ENCODE results near the gene CSH1. TPM values are rescaled to one million over a fixed set of nuclear protein-coding genes. Genes with fewer than 3 reads are reported as not detected.

Gene CSH1
- total and polyA plus RNA-seq, 2 donors (not counting 3 experiments of a cell fraction or from before 2014, with no cell fraction given), result not detected

DNA sequence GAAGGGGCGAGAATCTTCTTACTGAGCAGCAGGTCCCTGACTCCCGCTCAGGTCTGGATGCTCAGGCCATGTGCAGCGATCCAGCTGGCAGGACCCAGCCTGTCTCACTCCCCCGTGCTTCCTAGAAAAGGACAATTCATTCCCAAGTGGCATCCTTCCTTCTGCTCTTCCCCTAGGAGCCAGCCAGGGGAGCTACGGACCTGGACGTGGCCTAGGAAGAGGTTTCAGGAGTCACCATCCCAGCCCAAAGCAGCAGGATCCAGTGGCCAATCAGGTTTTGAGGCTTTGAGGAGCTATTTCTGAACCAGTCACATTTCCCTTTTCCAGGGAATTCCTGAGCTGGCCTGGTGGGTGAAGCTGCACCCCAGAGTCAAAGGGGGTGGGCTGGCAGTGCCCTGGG, 43.5 kb upstream of the CSH1 start:
- intact Hi-C loops (cut with micrococcal nuclease) (no loop called here), dilution Hi-C loops (cut with MboI; ENCODE audit: extremely low pct_ligation_motif_present, low sequenced_read_pairs) (no loop called here)
- no TSS peak for BruUV-seq (replicated peaks)
- Histone ChIP-seq H3K9me3 (replicated peaks; ENCODE audit: control insufficient read depth, insufficient read depth, low read length) (no peaks in the 10 kb centered on the region), H2AFZ (ENCODE audit: low read depth, low read length) (no peak overlapping the region), H3K27ac (ENCODE audit: insufficient read depth, low read depth, low read length) (no peak overlapping the region), H3K4me2 (ENCODE audit: insufficient read depth, low read length) (no peak overlapping the region), H3K9me1 (replicated peaks; ENCODE audit: control insufficient read depth, extremely low read depth, insufficient read depth, low read length) (no peaks in the 10 kb centered on the region), H3K27me3 (ENCODE audit: control insufficient read depth in 2 of 2, insufficient read depth in 2 of 2, low read length in 2 of 2) (no peaks in the 10 kb centered on the region), H3K36me3 (ENCODE audit: control insufficient read depth in 2 of 2, extremely low read depth in 1 of 2, insufficient read depth in 2 of 2, low read length in 2 of 2) (no peaks in the 10 kb centered on the region), H3K79me2 (ENCODE audit: control insufficient read depth, insufficient read depth, low read length) (no peaks in the 10 kb centered on the region), H4K20me1 (replicated peaks; ENCODE audit: control insufficient read depth, extremely low read depth, insufficient read depth, low read length) (no peaks in the 10 kb centered on the region), H3K4me1 (ENCODE audit: control insufficient read depth, extremely low read depth, insufficient read depth, low read length) (no peaks in the 10 kb centered on the region), H3K9ac (replicated peaks; ENCODE audit: extremely low read depth, insufficient read depth, low read length) (no peak overlapping the region), H3K4me3 (replicated peaks in 1 of 3; ENCODE audit: insufficient read depth in 1 of 3, low read depth in 1 of 3, low read length in 3 of 3) (no peak overlapping the region)
- ChIA-PET CTCF (interaction anchor here (0.7 to 1.9 kb wide), 6 partner anchors 12 to 194 kb away, joined by 3 to 9 read pairs (median 4); partner anchors contain the start of gene GH1), POLR2A (no interaction called here)
- DNase-seq (ENCODE audit: low read depth, low spot score) (no peak), FAIRE-seq (no peak)
- TF ChIP-seq GATA2 (IDR thresholded peaks at IDR 0.05; ENCODE audit: insufficient read depth, insufficient read length, low read depth, low read length), result no peak
- TF ChIP-seq, protein P1, sequence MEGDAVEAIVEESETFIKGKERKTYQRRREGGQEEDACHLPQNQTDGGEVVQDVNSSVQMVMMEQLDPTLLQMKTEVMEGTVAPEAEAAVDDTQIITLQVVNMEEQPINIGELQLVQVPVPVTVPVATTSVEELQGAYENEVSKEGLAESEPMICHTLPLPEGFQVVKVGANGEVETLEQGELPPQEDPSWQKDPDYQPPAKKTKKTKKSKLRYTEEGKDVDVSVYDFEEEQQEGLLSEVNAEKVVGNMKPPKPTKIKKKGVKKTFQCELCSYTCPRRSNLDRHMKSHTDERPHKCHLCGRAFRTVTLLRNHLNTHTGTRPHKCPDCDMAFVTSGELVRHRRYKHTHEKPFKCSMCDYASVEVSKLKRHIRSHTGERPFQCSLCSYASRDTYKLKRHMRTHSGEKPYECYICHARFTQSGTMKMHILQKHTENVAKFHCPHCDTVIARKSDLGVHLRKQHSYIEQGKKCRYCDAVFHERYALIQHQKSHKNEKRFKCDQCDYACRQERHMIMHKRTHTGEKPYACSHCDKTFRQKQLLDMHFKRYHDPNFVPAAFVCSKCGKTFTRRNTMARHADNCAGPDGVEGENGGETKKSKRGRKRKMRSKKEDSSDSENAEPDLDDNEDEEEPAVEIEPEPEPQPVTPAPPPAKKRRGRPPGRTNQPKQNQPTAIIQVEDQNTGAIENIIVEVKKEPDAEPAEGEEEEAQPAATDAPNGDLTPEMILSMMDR (IDR thresholded peaks at IDR 0.05; ENCODE audit: extremely low read depth in 1 of 2, insufficient read depth in 1 of 2, low read depth in 1 of 2, low read length in 2 of 2), result no peak
- no peak for TF ChIP-seq FOS (IDR thresholded peaks at IDR 0.05; ENCODE audit: borderline replicate concordance, insufficient read depth, low read length)
- TF ChIP-seq POLR2A (IDR thresholded peaks at IDR 0.05; ENCODE audit: low read depth, low read length), result no peak
- TF ChIP-seq POLR2AphosphoS5 (IDR thresholded peaks at IDR 0.05; ENCODE audit: insufficient read depth, low read depth, low read length), result no peak
- TF ChIP-seq, protein P2, sequence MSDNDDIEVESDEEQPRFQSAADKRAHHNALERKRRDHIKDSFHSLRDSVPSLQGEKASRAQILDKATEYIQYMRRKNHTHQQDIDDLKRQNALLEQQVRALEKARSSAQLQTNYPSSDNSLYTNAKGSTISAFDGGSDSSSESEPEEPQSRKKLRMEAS (IDR thresholded peaks at IDR 0.05; ENCODE audit: insufficient read depth, insufficient read length), result no peak
- no peak for TF ChIP-seq EZH2 (IDR thresholded peaks at IDR 0.05; ENCODE audit: borderline replicate concordance, low read depth, low read length, severe bottlenecking)
- TF ChIP-seq JUN (IDR thresholded peaks at IDR 0.05; ENCODE audit: borderline replicate concordance, insufficient read depth, insufficient read length, low read depth), result no peak
- TF ChIP-seq MYC (IDR thresholded peaks at IDR 0.05; ENCODE audit: low read depth, low read length), result no peak
